GM12891 (cell line): Measurements from ENCODE around the gene ACOX2.

Source experiments
- POLR2A ChIP-seq: IDR thresholded peaks from 2 replicates; pipeline ENCODE4 v1.6.1; 2011; ENCODE audit warnings: low read depth, low read length, control low read depth
- POLR2AphosphoS5 ChIP-seq: IDR thresholded peaks from 2 replicates; pipeline ENCODE4 v1.6.1; 2011; ENCODE audit warnings: low read depth, low read length, control low read depth
- SPI1 ChIP-seq: IDR thresholded peaks from 2 replicates; pipeline ENCODE4 v1.6.1; 2011; ENCODE audit warnings: low read depth, low read length, control low read depth
- TAF1 ChIP-seq: IDR thresholded peaks from 2 replicates; pipeline ENCODE4 v1.6.1; 2011; ENCODE audit warnings: low read depth, low read length, control low read depth

- TF ChIP-seq TAF1 (no peak), POLR2AphosphoS5 (no peak), POLR2A (no peak), SPI1 (no peak)
These were observed 37.1 kb upstream of the ACOX2 start for GRCh38 chr3:58574106-58574505.
